ENCODE data around the gene TLR3. TPM values are rescaled to one million over a fixed set of nuclear protein-coding genes. Genes with fewer than 3 reads are reported as not detected.
A peak's percentile ranks its signal among the peaks of the same experiment; 100 is the strongest.

Gene TLR3
- total and polyA plus RNA-seq, 8 donors = 0.29 to 12.3 (median 2.2) TPM

- TF ChIP-seq POLR2A (IDR thresholded peaks at IDR 0.05) (no peak), EP300 (IDR thresholded peaks at IDR 0.05) (no peak), POLR2AphosphoS5 (IDR thresholded peaks at IDR 0.05) (no peak), CTCF (IDR thresholded peaks at IDR 0.05) (no peak)
- Histone ChIP-seq H3K4me1 (peaks cover 0 to 21% (median 12%) of the 10 kb centered on the region in 4 donors), H3K36me3 (no peaks in the 10 kb centered on the region), H3K9me3 (no peaks in the 10 kb centered on the region), H3K27me3 (no peaks in the 10 kb centered on the region), H3K27ac (peak overlapping the region in 2 of 5 donors; percentile 17 to 55), H3K4me3 (no peak overlapping the region)
- intact Hi-C loops (cut with DNase I; ENCODE audit: low total_unique reads) = loop anchor here (5.0 kb wide), 1 partner anchor 379 kb away; no protein-coding TSS in a partner anchor
- DNase-seq = no peak
- 83 to 89% (median 84%) methylated on average over 15 of the region's 15 CpGs for WGBS, 5 donors
Observed at GRCh38 chr4:186020793-186021407, 48.1 kb upstream of the TLR3 start.

GRCh38 chr4:186021461-186022167 is 47.3 kb upstream of the TLR3 start:
- Histone ChIP-seq H3K4me3 (no peak overlapping the region), H3K4me1 (peaks cover 0 to 27% (median 16%) of the 10 kb centered on the region in 4 donors), H3K36me3 (no peaks in the 10 kb centered on the region), H3K9me3 (no peaks in the 10 kb centered on the region), H3K27ac (peak overlapping the region in 2 of 5 donors; percentile 17 to 55), H3K27me3 (no peaks in the 10 kb centered on the region)
- intact Hi-C loops (cut with DNase I; ENCODE audit: low total_unique reads) = loop anchor here (5.0 kb wide), 1 partner anchor 379 kb away; no protein-coding TSS in a partner anchor
- DNase-seq = peak in 1 of 2 donors; percentile 77
- TF ChIP-seq CTCF (IDR thresholded peaks at IDR 0.05) (peak in 5 of 7 experiments; percentile 55 to 76 (median 66)), EP300 (IDR thresholded peaks at IDR 0.05) (no peak)
- 11 to 21% (median 16%) methylated on average over 11 of the region's 11 CpGs for WGBS, 5 donors

- TF ChIP-seq POLR2AphosphoS5 (IDR thresholded peaks at IDR 0.05) = no peak
- TF ChIP-seq POLR2A (IDR thresholded peaks at IDR 0.05) = no peak
- TF ChIP-seq CTCF (IDR thresholded peaks at IDR 0.05) = no peak
- no peak for TF ChIP-seq EP300 (IDR thresholded peaks at IDR 0.05)
- H3K4me1 ChIP-seq = peaks cover 0 to 41% (median 19%) of the 10 kb centered on the region in 4 donors
- intact Hi-C loops (cut with DNase I; ENCODE audit: low total_unique reads) = loop anchor here (5.0 kb wide), 1 partner anchor 382 kb away; no protein-coding TSS in a partner anchor
- peak overlapping the region in 1 of 5 donors; percentile 88 for H3K27ac ChIP-seq
- WGBS, 5 donors = 85 to 94% (median 88%) methylated on average over 14 of the region's 14 CpGs
- DNase-seq = no peak
- no peak overlapping the region for H3K4me3 ChIP-seq
- no peaks in the 10 kb centered on the region for H3K36me3 ChIP-seq
- H3K9me3 ChIP-seq = no peaks in the 10 kb centered on the region
- no peaks in the 10 kb centered on the region for H3K27me3 ChIP-seq
Observed at GRCh38 chr4:186023975-186024374, 45.0 kb upstream of the TLR3 start.

- no peaks in the 10 kb centered on the region for H3K9me3 ChIP-seq
- H3K27me3 ChIP-seq = no peaks in the 10 kb centered on the region
- DNase-seq = peak in 1 of 2 donors; percentile 55
- TF ChIP-seq EP300 (IDR thresholded peaks at IDR 0.05) (no peak), POLR2AphosphoS5 (IDR thresholded peaks at IDR 0.05) (no peak), POLR2A (IDR thresholded peaks at IDR 0.05) (no peak), CTCF (IDR thresholded peaks at IDR 0.05) (no peak)
- intact Hi-C loops (cut with DNase I; ENCODE audit: low total_unique reads) = loop anchor here (5.0 kb wide), 1 partner anchor 383 kb away; no protein-coding TSS in a partner anchor
- H3K27ac ChIP-seq = peak overlapping the region in 3 of 5 donors; percentile 61 to 88 (median 76)
- H3K4me1 ChIP-seq = peaks cover 0 to 49% (median 25%) of the 10 kb centered on the region in 4 donors
- H3K4me3 ChIP-seq = no peak overlapping the region
- WGBS, 5 donors = 71 to 85% (median 83%) methylated on average over 15 of the region's 15 CpGs
- no peaks in the 10 kb centered on the region for H3K36me3 ChIP-seq
Observed at GRCh38 chr4:186024637-186025407, 44.1 kb upstream of the TLR3 start.
